Mucosa of rectum (tissue), 2 donors: Measurements from ENCODE around the gene CD300LD.

Experiments
- H3K27ac ChIP-seq, 2 donors: one replicate each; pipeline ENCODE4 v1.7.0; 2013; ENCODE audit warnings: inconsistent platforms in 2 of 2, low read depth in 2 of 2, low read length in 2 of 2
- H3K27me3 ChIP-seq, 2 donors: one replicate each; pipeline ENCODE4 v1.7.0; 2013; ENCODE audit warnings: low read length in 2 of 2; ENCODE audit not compliant: control insufficient read depth in 2 of 2, insufficient read depth in 2 of 2
- H3K36me3 ChIP-seq, 2 donors: one replicate each; pipeline ENCODE4 v1.7.0; 2013; ENCODE audit warnings: low read length in 2 of 2; ENCODE audit not compliant: control insufficient read depth in 2 of 2, insufficient read depth in 2 of 2
- H3K4me1 ChIP-seq, 2 donors: one replicate each; pipeline ENCODE4 v1.7.0; 2013; ENCODE audit warnings: low read length in 2 of 2, mild to moderate bottlenecking in 1 of 2; ENCODE audit not compliant: control insufficient read depth in 2 of 2, insufficient read depth in 2 of 2
- H3K4me3 ChIP-seq, 2 donors: one replicate each; pipeline ENCODE4 v1.7.0; 2013; ENCODE audit warnings: low read length in 2 of 2
- H3K9ac ChIP-seq, 2 donors: one replicate each; pipeline ENCODE4 v1.7.0; 2013; ENCODE audit warnings: low read length in 2 of 2, low read depth in 1 of 2, mild to moderate bottlenecking in 1 of 2
- H3K9me3 ChIP-seq, 2 donors: one replicate each; pipeline ENCODE4 v1.7.0; 2013; ENCODE audit warnings: low read length in 2 of 2; ENCODE audit not compliant: control insufficient read depth in 2 of 2
- donor health status: healthy.
- donor health status: Normal muscosa, but diverticular disease.

CD300LD gene

GRCh38 chr17:74547736-74548135 lies 44.3 kb downstream of the CD300LD start:
- Histone ChIP-seq H3K4me1 (no peaks in the 10 kb centered on the region), H3K36me3 (no peaks in the 10 kb centered on the region), H3K27me3 (no peaks in the 10 kb centered on the region), H3K4me3 (no peak overlapping the region), H3K27ac (no peak overlapping the region), H3K9me3 (no peaks in the 10 kb centered on the region), H3K9ac (no peak overlapping the region)

GRCh38 chr17:74547264-74547663 lies 44.8 kb downstream of the CD300LD start:
- Histone ChIP-seq H3K4me1 (no peaks in the 10 kb centered on the region), H3K36me3 (no peaks in the 10 kb centered on the region), H3K9ac (no peak overlapping the region), H3K27ac (no peak overlapping the region), H3K4me3 (no peak overlapping the region), H3K27me3 (no peaks in the 10 kb centered on the region), H3K9me3 (no peaks in the 10 kb centered on the region)

- Histone ChIP-seq H3K9ac (no peak overlapping the region), H3K27ac (no peak overlapping the region), H3K36me3 (no peaks in the 10 kb centered on the region), H3K27me3 (no peaks in the 10 kb centered on the region), H3K4me1 (no peaks in the 10 kb centered on the region), H3K4me3 (no peak overlapping the region), H3K9me3 (no peaks in the 10 kb centered on the region)
Measured at GRCh38 chr17:74546586-74546985, 45.5 kb downstream of the CD300LD start.

DNA sequence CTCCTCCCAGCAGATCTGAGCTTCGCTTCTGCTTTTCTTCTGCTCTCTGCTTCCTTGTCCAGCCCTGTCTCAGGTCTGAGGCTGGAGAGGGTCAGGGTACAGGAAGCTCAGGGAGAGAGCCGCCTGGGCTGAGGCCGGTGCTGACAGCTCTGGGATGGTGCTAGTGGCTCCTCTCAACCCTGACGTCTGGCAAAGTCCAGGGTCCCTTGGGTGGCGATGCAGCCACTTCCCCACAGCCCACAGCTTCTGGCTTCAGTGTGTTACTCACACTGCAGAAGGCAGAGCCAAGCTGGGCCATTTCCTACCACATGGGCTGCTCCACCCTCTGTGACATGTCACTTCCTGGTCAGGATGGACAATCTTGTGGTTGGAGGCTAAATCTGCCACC lies 46.2 kb downstream of the CD300LD start, which contains the start of gene CD300C:
Gene CD300C, minus strand, starts transcription at position 273 of the 388 bp plus-strand sequence. CDS start 333 bp downstream, outside the sequence.
- H3K27me3 ChIP-seq, result no peaks in the 10 kb centered on the region
- no peaks in the 10 kb centered on the region for H3K4me1 ChIP-seq
- no peak within 1 kb of the TSS for H3K9ac ChIP-seq
- peak within 1 kb of the TSS in 1 of 2 donors; percentile 32 for H3K27ac ChIP-seq
- H3K9me3 ChIP-seq, result no peaks in the 10 kb centered on the region
- H3K36me3 ChIP-seq, result no peaks in the 10 kb centered on the region
- peak within 1 kb of the TSS in 1 of 2 donors; percentile 1 for H3K4me3 ChIP-seq

- H3K27me3 ChIP-seq, result no peaks in the 10 kb centered on the region
- H3K4me1 ChIP-seq, result no peaks in the 10 kb centered on the region
- H3K9ac ChIP-seq, result no peak overlapping the region
- peak overlapping the region in 1 of 2 donors; percentile 32 for H3K27ac ChIP-seq
- peak overlapping the region in 1 of 2 donors; percentile 1 for H3K4me3 ChIP-seq
- no peaks in the 10 kb centered on the region for H3K9me3 ChIP-seq
- no peaks in the 10 kb centered on the region for H3K36me3 ChIP-seq
Measured at GRCh38 chr17:74544991-74545842, 46.9 kb downstream of the CD300LD start.

DNA sequence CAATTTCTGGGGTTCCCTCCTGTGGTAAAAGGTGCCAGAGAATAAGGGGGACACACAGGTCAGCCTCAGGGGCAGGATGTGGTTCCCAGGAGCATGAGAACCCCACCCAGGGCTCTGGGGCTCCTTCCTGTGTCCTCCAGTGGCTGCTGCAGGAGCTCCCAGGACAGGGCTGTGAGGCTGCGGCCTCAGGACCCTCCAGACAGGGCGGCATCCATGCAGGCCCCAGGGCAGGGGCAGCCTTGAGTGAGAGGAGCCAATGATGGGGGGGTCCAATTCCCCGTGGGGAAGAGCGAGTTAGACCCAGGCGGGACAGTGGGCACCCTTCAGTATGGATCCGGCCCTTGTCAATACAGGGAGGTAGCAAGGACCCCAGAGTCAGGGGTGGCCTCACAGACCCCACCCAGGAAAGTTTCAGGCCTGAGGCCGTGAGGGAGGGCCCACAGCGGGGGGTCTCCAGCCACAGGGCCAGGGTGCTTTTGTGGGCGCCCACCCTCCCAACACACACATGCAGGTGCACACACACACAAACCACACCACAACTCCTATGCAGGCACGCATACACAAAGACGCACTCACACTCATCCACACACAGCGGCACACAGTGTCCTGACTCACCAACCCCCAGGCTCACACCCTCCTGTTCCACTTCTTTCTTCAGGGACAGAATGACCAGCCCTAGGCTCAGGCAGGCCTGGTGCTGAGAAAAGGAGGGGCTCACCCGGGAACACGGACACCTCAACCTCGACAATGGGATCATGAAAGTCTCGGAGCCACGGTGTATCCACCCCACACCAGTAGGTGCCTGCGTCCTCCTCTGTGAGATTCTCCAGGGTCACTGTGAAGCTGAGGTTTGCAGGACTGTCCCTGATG lies 48.0 kb downstream of the CD300LD start:
- H3K36me3 ChIP-seq, result no peaks in the 10 kb centered on the region
- no peaks in the 10 kb centered on the region for H3K9me3 ChIP-seq
- no peaks in the 10 kb centered on the region for H3K4me1 ChIP-seq
- H3K27ac ChIP-seq, result no peak overlapping the region
- peaks cover 0 to under 1% of the 10 kb centered on the region in 2 donors for H3K27me3 ChIP-seq
- no peak overlapping the region for H3K4me3 ChIP-seq
- no peak overlapping the region for H3K9ac ChIP-seq

DNA sequence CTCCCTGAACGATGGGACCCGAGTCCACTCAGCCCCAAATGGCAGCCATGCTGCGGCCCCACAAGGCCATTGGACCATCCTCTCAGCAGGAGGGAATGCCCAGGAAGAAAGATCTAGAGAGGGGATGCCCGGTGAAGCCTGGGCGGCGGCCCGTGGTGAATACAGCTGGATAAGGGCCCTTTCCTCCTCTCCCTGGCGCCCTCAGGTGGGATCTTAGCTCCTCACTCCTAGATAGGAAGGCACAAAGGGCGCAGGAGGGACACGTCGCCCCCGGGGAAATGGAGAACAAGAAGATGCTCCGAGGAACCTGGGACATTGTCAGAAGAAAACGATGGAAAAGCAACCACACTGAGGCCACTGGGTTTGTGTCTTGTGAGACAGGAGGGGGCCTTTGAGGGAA lies 48.7 kb downstream of the CD300LD start:
- Histone ChIP-seq H3K9ac (no peak overlapping the region), H3K27ac (no peak overlapping the region), H3K4me3 (no peak overlapping the region), H3K4me1 (no peaks in the 10 kb centered on the region), H3K27me3 (peaks cover 0 to 3% of the 10 kb centered on the region in 2 donors), H3K36me3 (no peaks in the 10 kb centered on the region), H3K9me3 (no peaks in the 10 kb centered on the region)

DNA sequence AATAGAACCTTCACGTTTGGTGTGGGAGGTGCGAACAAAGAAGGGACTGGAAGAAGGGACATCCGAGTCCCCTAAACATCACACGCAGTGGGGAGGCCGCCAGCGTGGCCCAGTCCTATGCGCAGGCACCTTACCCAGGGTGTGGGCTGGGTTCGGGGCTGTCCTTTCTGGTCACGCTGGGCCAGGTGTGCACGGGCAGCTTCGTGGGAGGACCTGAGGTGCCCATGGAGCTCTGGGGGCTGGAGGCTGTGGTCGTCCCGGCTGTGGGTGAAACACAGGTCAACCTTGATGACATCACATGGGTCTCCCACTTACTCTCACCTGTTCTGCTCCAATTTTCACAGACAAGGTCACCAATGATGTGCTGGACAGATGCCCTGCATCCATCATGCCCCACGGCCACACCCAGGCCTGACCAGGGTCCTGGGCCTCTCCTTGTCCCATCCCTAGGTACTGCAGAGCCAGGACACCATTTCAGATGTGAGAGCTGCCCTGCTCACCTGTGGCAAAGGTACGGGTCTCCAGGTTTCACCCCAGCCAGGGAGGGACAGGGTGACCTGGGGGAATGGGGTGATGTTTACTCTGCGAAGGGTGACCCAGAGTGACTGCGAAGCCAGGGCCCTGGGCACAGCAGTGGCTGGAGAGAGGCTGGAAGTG lies 49.2 kb downstream of the CD300LD start:
- H3K4me1 ChIP-seq, result no peaks in the 10 kb centered on the region
- no peaks in the 10 kb centered on the region for H3K36me3 ChIP-seq
- no peak overlapping the region for H3K9ac ChIP-seq
- H3K9me3 ChIP-seq, result no peaks in the 10 kb centered on the region
- no peak overlapping the region for H3K4me3 ChIP-seq
- H3K27ac ChIP-seq, result no peak overlapping the region
- H3K27me3 ChIP-seq, result peaks cover 0 to 3% of the 10 kb centered on the region in 2 donors

- Histone ChIP-seq H3K27ac (no peak overlapping the region), H3K9ac (no peak overlapping the region), H3K9me3 (no peaks in the 10 kb centered on the region), H3K27me3 (peaks cover 0 to 3% of the 10 kb centered on the region in 2 donors), H3K36me3 (no peaks in the 10 kb centered on the region), H3K4me1 (no peaks in the 10 kb centered on the region), H3K4me3 (no peak overlapping the region)
Measured at GRCh38 chr17:74542166-74542565, 49.9 kb downstream of the CD300LD start.
